HEK293 (cell line): ENCODE data around the gene SF3B4.

Experiments used
- BCL11A ChIP-seq: fragments of 450-650 bp; formaldehyde crosslinking; IDR thresholded peaks from 2 replicates; pipeline ENCODE4 v1.5.1; 2016; ENCODE audit warnings: low read depth, missing biosample characterization, missing genetic modification characterization
- GLI4 ChIP-seq: fragments of 450-650 bp; formaldehyde crosslinking; IDR thresholded peaks from 2 replicates; pipeline ENCODE4 v1.5.1; 2016; ENCODE audit warnings: missing biosample characterization, missing genetic modification characterization
- GLIS2 ChIP-seq: fragments of 450-650 bp; formaldehyde crosslinking; IDR thresholded peaks from 2 replicates; pipeline ENCODE4 v1.5.1; 2016; ENCODE audit warnings: missing biosample characterization, missing genetic modification characterization
- MYNN ChIP-seq: fragments of 450-650 bp; formaldehyde crosslinking; IDR thresholded peaks from 2 replicates; pipeline ENCODE4 v1.5.1; 2016; ENCODE audit warnings: missing biosample characterization, missing genetic modification characterization, borderline replicate concordance
- OVOL3 ChIP-seq: fragments of 450-650 bp; formaldehyde crosslinking; IDR thresholded peaks from 2 replicates; pipeline ENCODE4 v1.5.1; 2016; ENCODE audit warnings: missing biosample characterization, missing genetic modification characterization
- SALL2 ChIP-seq: fragments of 450-650 bp; formaldehyde crosslinking; IDR thresholded peaks from 2 replicates; pipeline ENCODE4 v1.5.0; 2017; ENCODE audit warnings: missing biosample characterization, mild to moderate bottlenecking, missing genetic modification characterization, borderline replicate concordance
- SCRT2 ChIP-seq: fragments of 450-650 bp; formaldehyde crosslinking; IDR thresholded peaks from 2 replicates; pipeline ENCODE4 v1.5.1; 2016; ENCODE audit warnings: missing biosample characterization, missing genetic modification characterization
- ZBTB11 ChIP-seq: fragments of 450-650 bp; formaldehyde crosslinking; conservative IDR thresholded peaks from 2 replicates; pipeline ENCODE4 v1.5.1; 2016; ENCODE audit warnings: low read depth, missing biosample characterization, missing genetic modification characterization
- ZFP3 ChIP-seq: fragments of 450-650 bp; formaldehyde crosslinking; IDR thresholded peaks from 2 replicates; pipeline ENCODE4 v1.5.1; 2016; ENCODE audit warnings: low read depth, missing biosample characterization, missing genetic modification characterization
- ZNF174 ChIP-seq: fragments of 450-650 bp; formaldehyde crosslinking; IDR thresholded peaks from 2 replicates; pipeline ENCODE4 v1.5.0; 2017; ENCODE audit warnings: missing biosample characterization, mild to moderate bottlenecking, missing genetic modification characterization
- ZNF23 ChIP-seq: fragments of 450-650 bp; formaldehyde crosslinking; IDR thresholded peaks from 2 replicates; pipeline ENCODE4 v1.5.1; 2016; ENCODE audit warnings: missing biosample characterization, missing genetic modification characterization, borderline replicate concordance
- ZNF239 ChIP-seq: fragments of 450-650 bp; formaldehyde crosslinking; IDR thresholded peaks from 2 replicates; pipeline ENCODE4 v1.5.1; 2016; ENCODE audit warnings: missing biosample characterization, missing genetic modification characterization
- ZNF248 ChIP-seq: fragments of 450-650 bp; formaldehyde crosslinking; IDR thresholded peaks from 2 replicates; pipeline ENCODE4 v1.5.1; 2017; ENCODE audit warnings: missing biosample characterization, missing genetic modification characterization
- ZNF341 ChIP-seq: fragments of 450-650 bp; formaldehyde crosslinking; IDR thresholded peaks from 2 replicates; pipeline ENCODE4; 2016; ENCODE audit warnings: low read depth, missing biosample characterization, missing genetic modification characterization
- ZNF37A ChIP-seq: fragments of 450-650 bp; IDR thresholded peaks from 2 replicates; pipeline ENCODE4 v1.5.1; 2018; ENCODE audit warnings: missing biosample characterization, missing genetic modification characterization
- ZNF426 ChIP-seq: fragments of 450-650 bp; formaldehyde crosslinking; IDR thresholded peaks from 2 replicates; pipeline ENCODE4 v1.5.1; 2017; ENCODE audit warnings: missing biosample characterization, missing genetic modification characterization, mild to moderate bottlenecking, inconsistent platforms, moderate library complexity
- ZNF433 ChIP-seq: fragments of 450-650 bp; formaldehyde crosslinking; IDR thresholded peaks from 2 replicates; pipeline ENCODE4 v1.5.1; 2016; ENCODE audit warnings: missing biosample characterization, missing genetic modification characterization, low read depth
- ZNF48 ChIP-seq: fragments of 450-650 bp; formaldehyde crosslinking; IDR thresholded peaks from 2 replicates; pipeline ENCODE4 v1.5.1; 2016; ENCODE audit warnings: missing biosample characterization, missing genetic modification characterization
- ZNF521 ChIP-seq: fragments of 450-650 bp; formaldehyde crosslinking; IDR thresholded peaks from 2 replicates; pipeline ENCODE4 v1.5.1; 2017; ENCODE audit warnings: missing biosample characterization, mild to moderate bottlenecking, missing genetic modification characterization
- ZNF600 ChIP-seq: fragments of 450-650 bp; formaldehyde crosslinking; IDR thresholded peaks from 2 replicates; pipeline ENCODE4 v1.5.1; 2016; ENCODE audit warnings: missing biosample characterization, missing genetic modification characterization
- ZNF660 ChIP-seq: fragments of 450-650 bp; IDR thresholded peaks from 2 replicates; pipeline ENCODE4 v1.5.1; 2018; ENCODE audit warnings: missing biosample characterization, mild to moderate bottlenecking, missing genetic modification characterization
- ZNF830 ChIP-seq: fragments of 450-650 bp; IDR thresholded peaks from 2 replicates; pipeline ENCODE4 v1.5.0; 2018; ENCODE audit warnings: missing biosample characterization, missing genetic modification characterization, low read depth, mild to moderate bottlenecking, moderate library complexity
- ZNF837 ChIP-seq: fragments of 450-650 bp; formaldehyde crosslinking; IDR thresholded peaks from 2 replicates; pipeline ENCODE4 v1.5.1; 2016; ENCODE audit warnings: missing biosample characterization, missing genetic modification characterization
- ZNF843 ChIP-seq: fragments of 450-650 bp; formaldehyde crosslinking; IDR thresholded peaks from 2 replicates; pipeline ENCODE4 v1.5.1; 2016; ENCODE audit warnings: missing biosample characterization, missing genetic modification characterization
- TF ChIP-seq, protein P1 (sequence below): fragments of 450-650 bp; formaldehyde crosslinking; conservative IDR thresholded peaks from 2 replicates; pipeline ENCODE4 v1.5.1; 2016; ENCODE audit warnings: low read depth, missing biosample characterization, missing genetic modification characterization
- TF ChIP-seq, protein P2 (sequence below): fragments of 450-650 bp; formaldehyde crosslinking; IDR thresholded peaks from 2 replicates; pipeline ENCODE4; 2016; ENCODE audit warnings: missing biosample characterization, missing genetic modification characterization
- TF ChIP-seq, protein P3 (sequence below): fragments of 450-650 bp; formaldehyde crosslinking; IDR thresholded peaks from 2 replicates; pipeline ENCODE4 v1.5.1; 2016; ENCODE audit warnings: missing biosample characterization, missing genetic modification characterization
- TF ChIP-seq, protein P4 (sequence below): fragments of 450-650 bp; formaldehyde crosslinking; IDR thresholded peaks from 2 replicates; pipeline ENCODE4 v1.5.1; 2016; ENCODE audit warnings: missing biosample characterization, missing genetic modification characterization

Gene SF3B4

DNA sequence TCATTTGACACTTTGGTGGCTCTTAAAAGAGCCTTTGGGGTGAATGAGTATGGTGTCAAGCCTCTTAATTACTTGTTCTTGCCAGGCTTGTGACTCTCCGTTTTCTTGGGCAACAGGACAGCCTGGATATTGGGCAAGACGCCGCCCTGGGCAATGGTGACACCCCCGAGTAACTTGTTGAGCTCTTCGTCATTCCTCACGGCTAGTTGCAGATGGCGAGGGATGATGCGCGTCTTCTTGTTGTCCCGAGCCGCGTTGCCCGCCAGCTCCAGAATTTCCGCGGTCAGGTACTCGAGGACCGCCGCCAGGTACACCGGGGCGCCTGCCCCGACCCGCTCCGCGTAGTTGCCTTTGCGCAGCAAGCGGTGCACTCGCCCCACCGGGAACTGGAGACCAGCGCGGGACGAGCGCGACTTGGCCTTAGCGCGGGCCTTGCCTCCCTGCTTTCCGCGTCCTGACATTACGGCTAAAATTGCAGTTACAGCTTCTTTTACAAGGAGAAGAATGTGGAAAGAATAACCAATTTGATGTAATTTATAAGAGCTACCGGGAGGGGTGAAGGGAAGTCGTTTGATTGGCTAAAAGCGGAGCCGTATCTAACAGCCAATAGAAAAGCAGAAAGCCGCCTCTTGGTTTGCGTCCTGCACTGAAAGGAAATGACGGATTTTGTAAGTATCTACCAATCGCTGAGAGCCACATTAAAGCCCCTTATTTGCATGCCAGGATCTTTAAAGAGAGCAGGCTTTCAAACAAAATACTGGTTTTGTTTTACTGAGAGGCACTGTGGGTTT lies 40.0 kb downstream of the SF3B4 start (continued):
- no peak for TF ChIP-seq ZNF48 (tag by site-specific recombination)
- TF ChIP-seq BCL11A (tag by site-specific recombination), result no peak
- TF ChIP-seq, protein P1, sequence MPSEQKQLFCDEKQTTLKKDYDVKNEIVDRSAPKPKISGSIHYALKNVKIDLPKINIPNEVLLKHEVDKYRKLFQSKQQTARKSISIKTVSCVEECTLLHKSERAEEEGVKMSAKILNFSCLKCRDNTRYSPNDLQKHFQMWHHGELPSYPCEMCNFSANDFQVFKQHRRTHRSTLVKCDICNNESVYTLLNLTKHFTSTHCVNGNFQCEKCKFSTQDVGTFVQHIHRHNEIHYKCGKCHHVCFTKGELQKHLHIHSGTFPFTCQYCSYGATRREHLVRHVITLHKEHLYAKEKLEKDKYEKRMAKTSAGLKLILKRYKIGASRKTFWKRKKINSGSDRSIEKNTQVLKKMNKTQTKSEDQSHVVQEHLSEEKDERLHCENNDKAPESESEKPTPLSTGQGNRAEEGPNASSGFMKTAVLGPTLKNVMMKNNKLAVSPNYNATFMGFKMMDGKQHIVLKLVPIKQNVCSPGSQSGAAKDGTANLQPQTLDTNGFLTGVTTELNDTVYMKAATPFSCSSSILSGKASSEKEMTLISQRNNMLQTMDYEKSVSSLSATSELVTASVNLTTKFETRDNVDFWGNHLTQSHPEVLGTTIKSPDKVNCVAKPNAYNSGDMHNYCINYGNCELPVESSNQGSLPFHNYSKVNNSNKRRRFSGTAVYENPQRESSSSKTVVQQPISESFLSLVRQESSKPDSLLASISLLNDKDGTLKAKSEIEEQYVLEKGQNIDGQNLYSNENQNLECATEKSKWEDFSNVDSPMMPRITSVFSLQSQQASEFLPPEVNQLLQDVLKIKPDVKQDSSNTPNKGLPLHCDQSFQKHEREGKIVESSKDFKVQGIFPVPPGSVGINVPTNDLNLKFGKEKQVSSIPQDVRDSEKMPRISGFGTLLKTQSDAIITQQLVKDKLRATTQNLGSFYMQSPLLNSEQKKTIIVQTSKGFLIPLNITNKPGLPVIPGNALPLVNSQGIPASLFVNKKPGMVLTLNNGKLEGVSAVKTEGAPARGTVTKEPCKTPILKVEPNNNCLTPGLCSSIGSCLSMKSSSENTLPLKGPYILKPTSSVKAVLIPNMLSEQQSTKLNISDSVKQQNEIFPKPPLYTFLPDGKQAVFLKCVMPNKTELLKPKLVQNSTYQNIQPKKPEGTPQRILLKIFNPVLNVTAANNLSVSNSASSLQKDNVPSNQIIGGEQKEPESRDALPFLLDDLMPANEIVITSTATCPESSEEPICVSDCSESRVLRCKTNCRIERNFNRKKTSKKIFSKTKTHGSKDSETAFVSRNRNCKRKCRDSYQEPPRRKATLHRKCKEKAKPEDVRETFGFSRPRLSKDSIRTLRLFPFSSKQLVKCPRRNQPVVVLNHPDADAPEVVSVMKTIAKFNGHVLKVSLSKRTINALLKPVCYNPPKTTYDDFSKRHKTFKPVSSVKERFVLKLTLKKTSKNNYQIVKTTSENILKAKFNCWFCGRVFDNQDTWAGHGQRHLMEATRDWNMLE (tag by site-specific recombination), result no peak; the same call in none of the 2 replicates
- no peak for TF ChIP-seq MYNN
- TF ChIP-seq, protein P2, sequence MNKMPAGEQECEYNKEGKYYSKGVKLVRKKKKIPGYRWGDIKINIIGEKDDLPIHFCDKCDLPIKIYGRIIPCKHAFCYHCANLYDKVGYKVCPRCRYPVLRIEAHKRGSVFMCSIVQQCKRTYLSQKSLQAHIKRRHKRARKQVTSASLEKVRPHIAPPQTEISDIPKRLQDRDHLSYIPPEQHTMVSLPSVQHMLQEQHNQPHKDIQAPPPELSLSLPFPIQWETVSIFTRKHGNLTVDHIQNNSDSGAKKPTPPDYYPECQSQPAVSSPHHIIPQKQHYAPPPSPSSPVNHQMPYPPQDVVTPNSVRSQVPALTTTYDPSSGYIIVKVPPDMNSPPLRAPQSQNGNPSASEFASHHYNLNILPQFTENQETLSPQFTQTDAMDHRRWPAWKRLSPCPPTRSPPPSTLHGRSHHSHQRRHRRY, result no peak
- TF ChIP-seq ZNF426, result no peak
- no peak for TF ChIP-seq ZNF248
- TF ChIP-seq ZNF37A (tag by site-specific recombination), result no peak
- TF ChIP-seq ZFP3 (tag by site-specific recombination), result no peak
- no peak for TF ChIP-seq ZNF239 (tag by site-specific recombination)
- TF ChIP-seq ZNF23 (tag by site-specific recombination), result no peak
- TF ChIP-seq ZNF660 (tag by site-specific recombination), result 0 out of 2 replicates have a peak, but pooled peaks have one; percentile 7
- TF ChIP-seq ZNF433, result no peak
- TF ChIP-seq, protein P3, sequence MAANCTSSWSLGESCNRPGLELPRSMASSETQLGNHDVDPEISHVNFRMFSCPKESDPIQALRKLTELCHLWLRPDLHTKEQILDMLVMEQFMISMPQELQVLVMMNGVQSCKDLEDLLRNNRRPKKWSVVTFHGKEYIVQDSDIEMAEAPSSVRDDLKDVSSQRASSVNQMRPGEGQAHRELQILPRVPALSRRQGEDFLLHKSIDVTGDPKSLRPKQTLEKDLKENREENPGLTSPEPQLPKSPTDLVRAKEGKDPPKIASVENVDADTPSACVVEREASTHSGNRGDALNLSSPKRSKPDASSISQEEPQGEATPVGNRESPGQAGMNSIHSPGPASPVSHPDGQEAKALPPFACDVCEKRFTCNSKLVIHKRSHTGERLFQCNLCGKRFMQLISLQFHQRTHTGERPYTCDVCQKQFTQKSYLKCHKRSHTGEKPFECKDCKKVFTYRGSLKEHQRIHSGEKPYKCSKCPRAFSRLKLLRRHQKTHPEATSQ (tag by site-specific recombination), result no peak
- no peak for TF ChIP-seq ZNF837
- no peak for TF ChIP-seq ZNF174 (tag by site-specific recombination)
- TF ChIP-seq SALL2 (tag by site-specific recombination), result no peak
- TF ChIP-seq ZNF341 (tag by site-specific recombination), result no peak; the same call in none of the 2 replicates
- peak; percentile 100 for TF ChIP-seq SCRT2
- TF ChIP-seq GLIS2, result no peak
- no peak for TF ChIP-seq ZNF830 (tag by site-specific recombination)
- TF ChIP-seq ZBTB11 (tag by site-specific recombination), result no peak
- TF ChIP-seq ZNF600 (tag by site-specific recombination), result peak; percentile 89
- TF ChIP-seq OVOL3, result no peak
- TF ChIP-seq, protein P4, sequence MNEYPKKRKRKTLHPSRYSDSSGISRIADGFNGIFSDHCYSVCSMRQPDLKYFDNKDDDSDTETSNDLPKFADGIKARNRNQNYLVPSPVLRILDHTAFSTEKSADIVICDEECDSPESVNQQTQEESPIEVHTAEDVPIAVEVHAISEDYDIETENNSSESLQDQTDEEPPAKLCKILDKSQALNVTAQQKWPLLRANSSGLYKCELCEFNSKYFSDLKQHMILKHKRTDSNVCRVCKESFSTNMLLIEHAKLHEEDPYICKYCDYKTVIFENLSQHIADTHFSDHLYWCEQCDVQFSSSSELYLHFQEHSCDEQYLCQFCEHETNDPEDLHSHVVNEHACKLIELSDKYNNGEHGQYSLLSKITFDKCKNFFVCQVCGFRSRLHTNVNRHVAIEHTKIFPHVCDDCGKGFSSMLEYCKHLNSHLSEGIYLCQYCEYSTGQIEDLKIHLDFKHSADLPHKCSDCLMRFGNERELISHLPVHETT (tag by site-specific recombination), result no peak
- no peak for TF ChIP-seq ZNF521 (tag by site-specific recombination)
- TF ChIP-seq ZNF843 (tag by site-specific recombination), result no peak
- no peak for TF ChIP-seq GLI4 (tag by site-specific recombination)
